Measurements from ENCODE around the gene AGXT.

Gene AGXT

DNA sequence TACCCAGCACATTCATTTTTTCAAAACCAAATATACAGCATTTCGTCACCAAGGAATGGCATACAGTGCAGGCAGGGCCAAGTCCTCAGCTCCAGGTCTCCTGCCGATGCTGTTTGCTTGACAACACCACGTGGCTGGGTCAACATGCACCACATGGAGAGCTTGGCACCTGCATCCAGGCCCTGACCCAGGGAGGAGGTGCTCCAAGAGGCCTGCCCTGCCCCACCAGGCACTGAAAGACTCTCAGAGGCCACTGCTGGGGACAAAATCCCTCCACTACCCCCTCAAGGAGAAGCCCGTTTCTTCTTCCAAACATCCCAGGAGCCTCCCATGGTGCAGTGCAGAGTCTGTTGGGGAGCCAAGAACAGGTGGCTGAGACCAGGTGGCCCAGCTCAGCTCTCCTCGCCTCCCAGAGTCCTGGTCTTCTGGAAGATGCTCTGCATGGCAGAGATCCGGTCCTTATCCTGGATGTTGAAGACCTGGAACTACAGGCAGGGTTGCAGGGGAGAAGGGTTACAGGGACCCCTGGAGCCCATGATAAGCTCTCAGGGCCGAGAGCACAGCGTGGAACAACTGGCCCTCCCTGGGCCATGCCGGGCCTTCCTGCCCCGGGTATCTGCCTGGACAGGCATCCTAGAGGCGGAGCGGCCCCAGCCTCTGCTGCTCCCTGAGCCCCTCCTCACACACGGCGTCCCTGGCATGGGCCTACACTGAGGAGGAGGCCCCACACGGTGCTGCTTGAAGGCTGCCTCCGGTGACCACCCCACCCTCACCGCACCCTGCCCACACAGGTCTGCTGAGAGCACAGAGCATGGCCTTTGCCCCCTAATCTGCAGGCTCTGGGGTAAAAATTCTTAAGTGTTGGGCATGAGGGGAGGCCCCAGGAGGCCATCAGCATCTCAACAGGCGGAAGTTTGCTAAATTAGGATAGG lies 18.3 kb downstream of the AGXT start:
- DNase-seq, result no peak

DNA sequence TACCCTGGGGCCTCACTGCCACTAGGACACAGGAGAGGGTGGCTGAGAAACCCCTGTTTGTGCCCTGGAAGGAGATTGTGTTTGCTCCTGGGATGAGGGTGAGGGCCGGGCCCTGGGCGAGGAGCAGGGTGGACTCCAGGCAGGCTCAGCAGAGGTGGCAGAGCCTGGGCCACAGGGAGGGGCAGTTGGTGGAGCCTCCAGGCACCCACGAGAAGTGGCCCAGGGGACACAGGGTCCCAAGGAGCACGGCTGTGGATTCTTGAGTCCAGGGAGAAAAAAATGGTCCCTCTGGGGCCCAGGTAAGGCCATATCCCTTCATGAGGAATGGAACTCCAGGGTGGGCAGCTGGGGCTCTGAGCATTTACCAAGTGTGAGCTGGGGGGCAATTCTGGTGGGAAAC lies 19.0 kb downstream of the AGXT start:
- no peak for DNase-seq

DNA sequence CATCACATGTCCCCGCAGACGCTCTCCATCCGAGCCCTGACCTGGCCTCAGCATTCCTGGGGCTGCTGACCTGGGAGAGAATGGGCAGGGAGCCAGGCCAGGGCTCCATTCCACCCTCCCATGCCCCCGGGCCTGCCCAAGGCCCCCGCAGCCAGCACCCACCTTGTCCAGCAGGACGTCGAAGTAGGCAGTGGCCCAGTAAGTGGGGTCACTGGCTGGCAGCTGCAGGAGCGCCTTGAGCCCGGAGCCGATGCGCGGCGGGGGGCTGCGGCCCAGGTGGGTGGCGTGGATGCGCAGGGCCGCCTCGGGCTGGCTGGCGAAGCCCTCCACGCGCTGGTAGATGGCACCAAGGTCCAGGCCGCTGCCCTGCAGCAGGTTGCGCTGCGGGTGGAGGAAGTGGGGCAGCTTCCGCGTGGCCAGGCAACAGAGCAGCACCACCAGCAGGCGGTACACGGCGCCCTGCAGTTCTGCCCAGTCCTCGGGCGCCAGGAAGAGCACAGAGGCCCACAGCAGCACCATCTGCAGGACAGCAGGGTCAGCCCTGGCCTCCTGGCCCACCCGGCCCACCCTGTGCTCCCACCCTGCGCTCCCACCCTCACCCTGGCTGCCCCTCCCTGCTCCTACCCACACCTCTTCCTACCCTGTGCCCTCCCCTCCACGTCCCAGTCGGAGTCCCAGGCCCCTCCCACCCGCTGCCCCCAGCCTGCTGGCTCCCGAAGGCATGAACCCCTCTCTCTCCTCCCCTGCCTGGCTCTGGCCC lies 19.7 kb downstream of the AGXT start:
- no peak for DNase-seq

DNA sequence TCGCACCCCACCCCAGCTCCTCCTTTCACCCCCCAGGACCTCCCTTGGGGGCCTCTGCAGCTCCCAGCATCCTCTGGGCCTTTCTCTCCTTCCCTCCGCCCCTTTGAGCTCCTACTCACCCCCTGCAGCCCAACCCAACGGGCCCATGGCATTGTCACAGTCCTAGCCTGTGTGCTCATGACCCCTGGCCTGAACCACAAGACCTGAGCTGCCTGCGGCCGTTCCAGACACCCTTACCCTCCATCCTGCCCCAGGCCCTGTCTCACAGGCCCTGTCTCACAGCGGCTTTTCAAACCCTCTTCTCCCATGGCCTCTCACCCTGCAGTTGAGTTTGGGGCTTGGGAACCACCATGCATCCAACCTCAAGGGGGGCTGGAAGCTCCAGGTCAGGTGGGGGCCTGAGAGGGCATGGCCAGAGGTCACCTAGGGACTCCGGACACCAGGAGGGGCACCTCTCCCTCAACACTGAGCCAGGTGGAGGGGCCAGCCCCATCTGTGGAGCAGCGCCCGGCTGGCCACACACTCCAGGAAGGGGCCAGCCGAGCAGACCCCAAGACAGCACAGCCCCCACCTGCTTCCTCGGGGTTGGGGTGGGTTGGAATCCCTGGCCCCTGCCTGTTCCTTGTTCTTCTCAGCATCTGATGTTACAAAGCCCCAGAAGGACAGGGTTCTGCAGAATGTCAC lies 20.4 kb downstream of the AGXT start:
- no peak for DNase-seq

DNA sequence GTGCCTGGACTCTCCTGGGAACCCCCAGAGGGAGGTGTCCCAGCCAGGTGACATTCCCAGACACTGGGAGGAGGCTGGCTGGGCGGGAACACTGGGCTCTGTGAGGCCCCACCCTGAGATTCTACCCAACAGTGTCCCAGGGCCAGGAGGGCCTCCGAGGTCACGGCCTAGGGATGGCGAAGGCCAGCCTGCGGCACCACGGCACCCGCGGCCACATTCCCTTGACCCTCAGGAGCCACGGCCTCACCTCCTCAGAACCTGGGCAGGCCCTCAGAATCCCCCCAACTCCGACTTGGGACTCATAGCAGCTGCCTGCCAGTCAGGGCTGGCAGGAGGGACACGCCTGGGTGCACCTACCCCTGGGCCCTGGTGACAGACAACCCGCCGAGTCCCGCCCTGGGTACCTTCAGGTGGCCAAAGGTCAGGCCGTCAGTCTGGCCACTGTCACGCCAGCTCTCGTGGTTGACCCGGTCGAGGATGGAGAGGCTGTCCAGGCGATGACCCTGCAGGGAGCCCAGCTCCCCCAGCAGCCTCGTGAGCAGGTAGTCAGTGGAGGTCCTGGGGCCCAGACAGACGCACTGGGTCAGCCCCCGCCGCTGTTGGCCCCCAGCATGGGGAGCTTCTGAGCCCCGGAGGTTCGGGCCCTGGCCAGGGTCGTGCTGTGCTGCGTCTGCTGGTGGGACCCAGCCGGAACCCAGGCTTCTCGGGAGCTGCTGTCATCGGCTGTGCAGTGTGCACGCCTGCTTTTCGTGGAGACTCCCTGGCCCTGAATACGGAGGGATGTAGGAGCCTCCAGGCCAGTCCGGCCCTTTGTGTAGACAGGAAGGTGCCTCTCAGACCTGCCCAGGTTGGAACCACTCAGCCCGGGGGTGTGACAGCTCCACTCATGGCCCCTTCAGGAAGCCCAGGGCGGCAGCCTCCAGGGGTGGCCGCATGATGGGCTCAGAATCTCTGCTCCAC lies 21.3 kb downstream of the AGXT start:
- no peak for DNase-seq

DNA sequence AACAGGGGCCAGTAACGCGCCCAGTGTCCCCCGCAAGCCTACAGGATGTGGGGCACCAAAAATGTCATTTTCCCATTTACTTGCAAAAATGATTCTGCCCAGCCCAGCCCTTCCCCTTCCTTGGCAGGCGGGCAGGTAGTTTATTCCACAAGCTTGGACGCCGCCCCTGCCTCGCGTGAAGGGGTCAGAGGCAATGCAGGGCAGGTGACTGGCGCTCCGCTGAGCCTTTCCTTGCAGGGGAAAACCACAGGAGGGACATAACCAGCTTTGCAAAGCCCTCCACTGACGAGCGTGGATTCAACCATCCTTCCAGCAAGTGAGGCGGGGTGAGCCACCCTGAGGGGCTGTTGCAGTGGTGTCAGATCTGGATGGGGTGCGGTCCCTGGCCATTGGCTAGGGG lies 22.1 kb downstream of the AGXT start:
- no peak for DNase-seq

DNA sequence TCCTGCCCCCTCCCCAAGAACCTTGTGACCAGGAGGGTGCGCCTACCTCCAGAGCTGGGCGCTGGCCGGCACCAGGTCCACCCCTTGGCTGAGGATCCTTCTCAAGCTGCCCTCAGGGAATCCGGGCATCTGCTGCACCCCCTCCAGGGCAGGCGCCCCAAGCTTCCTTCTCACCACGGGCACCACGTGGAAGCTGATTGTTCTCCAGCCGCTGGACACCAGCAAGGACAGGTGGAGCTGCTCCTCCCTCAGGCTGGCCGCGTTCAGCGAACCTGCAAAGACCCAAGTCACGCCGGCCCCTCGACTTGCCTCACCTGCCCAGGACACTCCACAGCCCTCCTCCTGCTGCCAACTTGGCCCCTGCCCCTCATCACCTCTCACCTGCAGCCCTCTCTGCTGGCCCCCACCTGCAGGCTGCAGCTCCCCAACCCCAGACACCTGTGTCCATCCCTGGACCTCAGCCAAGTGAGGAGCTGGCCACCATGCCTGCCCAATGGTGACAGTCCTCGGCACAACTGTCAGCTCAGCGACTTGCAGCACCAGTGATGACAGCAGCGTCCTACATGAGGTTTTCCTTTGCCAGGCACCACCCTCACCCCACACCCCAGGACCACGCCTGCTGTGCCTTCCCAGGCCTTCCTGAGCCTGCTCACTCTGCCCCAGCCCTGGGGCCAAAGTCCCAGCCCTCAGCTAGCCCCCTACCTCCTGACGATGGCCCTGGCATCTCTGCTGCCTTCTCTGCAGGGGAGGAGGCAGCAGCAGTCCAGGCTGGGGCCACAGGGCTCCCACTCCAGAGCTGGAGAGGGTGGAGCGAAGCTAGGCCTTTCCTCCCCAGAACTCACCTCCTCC lies 23.1 kb downstream of the AGXT start:
- no peak for DNase-seq

DNA sequence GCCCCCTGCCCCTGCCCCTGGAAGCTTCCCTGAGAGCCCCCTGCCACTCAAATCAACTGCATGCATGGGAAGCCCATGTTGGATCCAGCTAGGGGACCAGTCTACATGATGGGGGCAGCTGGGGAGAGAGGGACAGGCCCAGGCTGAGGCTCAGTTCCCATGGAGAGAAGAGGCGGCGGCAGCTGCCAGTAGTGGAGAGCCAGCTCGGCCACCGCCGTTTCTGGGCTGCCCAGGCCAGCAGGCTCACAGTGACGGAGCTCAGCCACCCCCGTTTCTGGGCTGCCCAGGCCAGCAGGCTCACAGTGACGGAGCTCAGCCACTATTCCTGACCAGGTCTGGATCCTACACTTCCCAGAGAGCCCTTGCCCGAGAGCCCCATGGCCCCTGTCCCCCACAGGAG lies 23.7 kb downstream of the AGXT start:
- no peak for DNase-seq

DNA sequence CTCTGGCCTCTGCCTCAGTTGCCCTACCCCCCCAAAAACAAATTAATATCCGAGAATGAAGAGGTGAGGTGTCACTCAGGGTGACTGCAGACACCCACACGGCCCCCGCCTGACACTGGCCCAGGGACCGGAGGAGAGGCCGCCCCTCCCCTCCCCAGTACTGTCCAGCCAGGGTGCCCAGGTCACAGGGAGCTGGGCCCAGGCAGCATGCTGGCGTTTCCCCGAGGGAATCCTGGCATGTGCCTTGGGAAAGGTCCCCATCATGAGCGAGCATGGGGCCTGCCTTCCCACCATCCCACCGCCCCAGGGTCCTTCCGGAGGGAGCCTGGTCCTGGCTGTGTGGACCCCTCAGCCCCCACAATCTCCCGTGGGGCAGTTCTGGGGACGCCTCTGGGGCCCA lies 24.3 kb downstream of the AGXT start:
- no peak for DNase-seq

DNA sequence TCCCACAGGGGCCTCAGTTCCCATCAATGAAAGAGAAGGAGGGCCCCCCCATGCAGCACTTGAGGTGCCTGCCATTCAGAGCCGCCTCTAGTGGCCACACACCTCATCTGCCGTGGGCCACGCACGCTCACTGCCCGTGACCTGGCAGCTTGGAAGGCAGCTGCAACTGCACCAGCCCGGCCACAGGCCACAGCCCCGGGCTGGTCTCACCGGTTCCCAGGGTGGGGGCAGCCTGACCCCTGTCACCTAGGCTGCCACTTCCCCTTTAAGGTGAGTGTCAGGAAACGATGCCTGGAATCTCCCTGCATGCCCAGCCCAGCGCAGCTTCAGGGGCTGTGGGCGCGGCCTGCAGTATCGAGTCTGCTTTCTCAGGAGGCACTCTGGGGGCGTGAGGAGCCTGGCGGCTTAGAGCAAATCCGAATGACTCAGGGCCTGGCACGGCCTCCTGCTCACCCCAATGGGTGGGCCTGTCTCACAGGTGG lies 24.8 kb downstream of the AGXT start:
- peak; percentile 77 for DNase-seq

DNA sequence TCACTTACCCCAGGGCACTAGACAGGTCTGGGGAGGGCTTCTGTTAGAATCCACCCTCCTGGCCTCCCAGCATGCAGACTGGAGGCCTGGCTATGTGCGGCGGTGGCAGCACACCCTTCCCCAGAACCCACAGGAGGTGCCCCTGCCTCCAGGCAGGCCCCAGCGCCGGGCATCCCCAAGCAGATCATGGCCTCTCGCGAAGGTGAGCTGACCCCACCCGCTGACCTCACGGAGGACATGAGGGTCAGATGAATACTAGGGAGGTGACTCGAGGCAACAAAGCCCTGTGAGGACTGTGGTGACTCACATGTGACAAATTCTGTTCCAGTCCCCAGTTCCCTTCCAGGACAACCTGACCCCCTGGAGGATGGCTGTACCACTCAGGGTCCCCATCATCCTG lies 25.4 kb downstream of the AGXT start:
- DNase-seq, result no peak

DNA sequence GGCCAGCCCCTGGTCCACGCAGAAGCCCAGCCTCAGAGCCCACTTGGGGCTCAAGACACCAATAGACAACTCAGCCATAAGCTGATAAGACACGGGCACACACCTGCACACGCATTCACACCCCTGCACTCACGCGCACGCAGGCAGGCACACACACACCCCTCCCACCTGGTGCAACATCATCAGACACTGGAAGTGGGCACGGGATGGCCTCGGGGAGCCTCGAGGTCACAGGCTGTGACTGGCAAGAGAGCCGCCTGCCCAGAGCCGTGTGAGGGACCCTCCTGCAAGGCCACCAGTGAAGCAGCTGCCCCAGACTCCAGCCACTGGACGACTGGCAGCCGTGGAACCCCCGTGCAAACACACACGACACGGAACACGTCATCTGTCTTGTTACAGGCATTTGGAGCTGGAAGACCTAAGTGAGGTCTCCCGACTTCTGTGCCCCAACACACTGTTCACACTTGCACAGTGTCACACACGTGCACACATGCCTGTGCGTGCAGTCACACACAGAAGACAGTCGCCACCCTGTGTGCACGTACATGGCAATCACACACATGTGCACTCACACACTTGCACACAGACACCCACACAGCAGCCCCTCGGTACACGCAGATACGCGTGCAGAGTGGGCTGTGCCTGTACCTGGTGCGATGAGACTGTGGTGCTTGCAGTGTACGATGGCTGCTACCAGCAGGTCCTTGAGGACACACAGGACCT lies 26.4 kb downstream of the AGXT start:
- DNase-seq, result no peak

DNA sequence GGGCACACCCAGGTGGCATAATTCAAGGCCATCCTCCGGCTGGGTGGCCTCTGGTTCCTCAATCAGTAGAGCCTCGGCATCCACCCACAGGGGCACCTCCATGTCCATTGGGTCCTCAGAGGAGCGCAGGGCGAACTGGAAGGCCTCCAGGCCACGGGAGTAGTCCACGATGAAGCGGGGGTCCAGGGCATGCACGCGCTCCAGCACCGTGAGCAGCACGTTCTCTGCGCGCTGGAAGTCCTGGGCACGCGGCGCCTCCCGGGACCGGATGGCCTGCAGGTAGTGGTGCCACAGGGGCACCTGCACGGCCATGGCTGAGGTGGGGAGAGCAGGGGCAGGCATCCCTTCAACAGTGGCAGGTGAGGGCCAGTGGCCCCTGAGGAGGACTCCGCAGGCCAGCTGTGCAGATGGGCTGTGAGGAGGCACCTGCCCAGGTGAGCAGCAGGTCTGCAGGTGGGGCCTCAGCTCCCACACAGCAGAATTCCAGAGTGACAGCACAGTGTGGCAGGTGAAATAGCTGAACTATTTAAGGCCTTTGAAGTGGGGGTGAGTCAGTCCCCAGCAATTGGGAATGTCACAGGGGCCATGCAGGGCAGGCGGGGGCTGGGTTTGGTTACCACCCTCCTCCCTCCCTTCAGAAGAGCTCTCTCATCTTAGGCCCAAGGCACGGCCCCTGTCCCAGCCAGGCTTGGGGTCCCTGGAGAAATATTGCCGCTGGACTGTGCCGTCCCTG lies 27.2 kb downstream of the AGXT start, which contains the start of gene MAB21L4:
Gene MAB21L4 (minus strand): TSS at position 501 of the 733 bp plus-strand sequence. CDS start 159 bp downstream, at position 342.
- DNase-seq, result no peak

DNA sequence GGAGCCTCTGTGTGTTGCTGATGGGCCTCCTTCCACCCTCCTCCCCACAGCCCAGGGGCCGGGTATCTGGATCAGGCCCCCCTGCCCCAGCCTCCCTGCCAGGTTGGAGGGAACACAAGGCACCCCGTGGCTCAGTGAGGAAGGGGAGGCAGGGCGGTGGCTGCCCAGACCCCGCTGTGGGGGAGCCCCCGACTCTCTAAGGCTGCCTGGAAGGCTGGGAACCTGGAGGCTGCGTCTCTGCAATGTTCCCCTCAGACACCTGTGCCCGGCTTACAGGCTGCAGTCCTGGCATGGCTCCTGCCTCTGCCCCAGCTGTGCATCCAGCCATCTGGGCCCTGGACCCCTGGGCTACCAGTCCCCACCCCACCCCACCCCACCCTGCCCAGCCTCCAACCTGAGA lies 27.8 kb downstream of the AGXT start:
- no peak for DNase-seq

DNA sequence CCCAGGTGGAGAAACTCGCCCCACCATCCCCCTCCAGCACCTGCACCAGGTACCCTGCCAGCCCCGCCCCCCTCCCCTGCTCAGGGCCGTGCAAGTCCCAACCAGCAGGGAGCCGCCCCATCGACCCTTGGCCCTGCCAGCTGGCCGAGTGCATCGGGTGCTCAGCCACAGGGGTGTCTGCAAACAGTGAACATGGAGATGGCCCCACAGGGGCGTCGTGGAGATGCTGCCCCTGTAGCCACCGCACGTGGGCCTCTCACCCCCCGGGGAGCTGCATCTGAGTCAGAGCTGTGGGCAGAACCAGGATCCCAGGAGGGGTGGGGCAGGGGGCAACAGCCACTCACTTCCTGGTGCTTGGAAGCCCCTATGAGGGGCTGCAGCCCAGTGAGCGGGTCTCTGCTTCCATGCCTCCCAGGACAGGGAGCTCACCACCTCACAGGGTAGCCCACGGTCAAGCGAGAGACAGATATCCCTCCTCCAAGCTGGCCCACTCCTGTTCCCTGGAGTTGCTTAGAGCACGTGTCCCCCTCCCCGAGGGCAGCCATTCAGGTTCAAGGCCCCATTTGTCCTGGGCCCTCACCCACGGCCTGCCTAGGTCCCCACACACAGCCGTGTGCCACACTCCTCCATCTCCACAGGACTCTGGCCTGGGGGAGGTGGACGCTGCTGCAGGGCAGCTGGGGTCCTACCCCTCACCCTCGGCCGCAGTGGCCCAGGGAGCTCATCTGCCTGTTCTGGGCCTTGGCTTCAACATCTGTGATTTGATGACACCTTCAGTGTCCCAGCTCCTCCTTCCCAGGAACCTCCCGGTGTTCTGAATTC lies 28.5 kb downstream of the AGXT start:
- no peak for DNase-seq

DNA sequence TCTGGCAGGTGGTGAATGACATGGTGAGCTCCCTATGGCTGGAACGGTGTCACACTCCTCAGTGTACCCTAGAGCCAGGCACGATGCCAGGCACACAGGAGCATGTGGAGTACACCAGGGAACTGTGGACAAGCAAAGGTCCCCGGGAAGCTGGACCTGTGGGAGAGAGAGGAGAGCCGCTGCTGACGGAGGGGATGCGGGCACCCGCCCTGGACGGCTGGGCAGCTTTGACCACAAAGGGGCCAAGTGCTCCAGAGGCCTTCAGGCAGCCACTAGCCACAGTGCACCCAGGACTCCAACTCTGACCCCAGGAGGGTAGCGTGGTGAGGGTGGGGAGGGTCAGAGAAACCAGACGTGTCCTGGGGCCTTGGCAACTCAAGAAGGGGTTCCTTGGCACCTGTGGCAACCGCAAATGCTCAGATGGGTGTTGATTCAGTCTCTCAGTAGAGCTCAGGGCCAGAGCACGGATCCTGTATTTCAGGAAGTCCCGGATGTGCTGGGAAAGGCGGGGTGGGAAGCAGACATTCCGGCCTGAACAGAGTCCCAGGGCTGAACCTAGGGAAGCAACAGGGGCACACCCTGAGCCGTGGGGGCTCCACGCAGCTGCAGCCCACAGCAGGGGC lies 29.6 kb downstream of the AGXT start:
- no peak for DNase-seq

DNA sequence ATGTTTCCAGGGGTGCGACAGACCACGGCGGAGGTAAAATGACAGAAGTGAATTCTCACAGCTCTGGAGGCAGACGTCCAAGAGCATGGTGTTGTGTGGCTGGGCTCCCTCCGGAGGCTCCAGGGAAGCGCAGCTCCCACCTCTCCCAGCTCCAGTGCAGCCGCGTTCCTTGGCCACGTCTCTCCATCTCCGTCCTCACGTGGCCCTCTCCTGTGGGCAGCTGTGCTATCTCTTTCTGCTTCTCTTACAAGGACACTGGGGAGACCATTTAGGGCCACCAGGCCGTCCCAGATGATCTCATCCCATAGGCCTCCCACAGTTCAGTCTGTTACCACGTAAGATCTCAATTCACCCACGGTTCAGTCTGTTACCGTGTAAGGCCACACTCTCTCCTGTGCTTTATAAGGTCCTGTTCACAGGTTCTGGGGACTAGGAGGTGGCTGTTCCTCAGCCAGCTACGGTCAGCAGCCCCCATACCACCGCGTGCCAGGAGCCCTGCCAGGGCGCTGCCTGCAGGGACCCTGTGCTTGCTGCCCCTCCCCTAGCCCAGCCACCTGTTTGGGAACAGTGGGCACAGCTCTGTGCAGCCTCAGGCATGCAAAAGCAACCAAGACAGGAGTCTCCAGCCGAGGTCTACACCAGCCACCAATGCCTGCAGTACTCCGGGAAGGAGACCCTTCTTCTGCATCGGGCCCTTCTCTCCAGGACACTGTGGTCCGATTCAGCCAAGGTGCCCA lies 30.3 kb downstream of the AGXT start:
- no peak for DNase-seq

DNA sequence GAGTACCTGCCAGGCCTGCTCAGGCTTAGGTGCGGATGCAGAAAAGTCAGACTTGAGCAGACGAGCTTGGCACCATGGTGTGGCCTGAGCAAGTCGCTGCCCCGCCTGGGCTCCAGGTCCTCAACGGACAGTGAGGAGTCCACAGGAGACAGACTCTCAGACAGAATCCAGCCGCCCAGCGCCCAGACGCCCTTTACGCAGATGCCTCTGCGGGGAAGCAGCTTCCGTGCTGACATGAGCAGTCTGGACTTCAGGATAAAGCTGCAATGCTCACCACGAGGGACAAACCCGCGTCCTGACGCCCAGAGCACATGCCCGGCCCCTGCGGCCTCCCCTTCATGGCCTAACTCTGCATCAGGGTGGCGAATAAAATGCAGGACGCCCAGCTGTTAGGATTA lies 30.8 kb downstream of the AGXT start:
- no peak for DNase-seq

Measured in stimulated activated CD4-positive, alpha-beta T cell treated with anti-CD3 and anti-CD28 coated beads, Interleukin-1b, Interleukin-23, amount 100 ng/mL, for 48 hours (primary cell).